ENCODE data around the gene TTC34.

The TTC34 gene

GRCh38 chr1:2629627-2630497 lies 171.6 kb downstream of the TTC34 start:
- H3K4ac ChIP-seq (ENCODE audit: low read depth in 1 of 2, low read length in 2 of 2), result no peak overlapping the region
- no peak overlapping the region for H3K4me2 ChIP-seq (ENCODE audit: low read length, poor library complexity, severe bottlenecking)
- no peak overlapping the region for H2AFZ ChIP-seq (ENCODE audit: low read depth, low read length)
- H3K18ac ChIP-seq (ENCODE audit: low read depth in 1 of 2, low read length in 2 of 2), result no peak overlapping the region
- no peaks in the 10 kb centered on the region for H3K79me1 ChIP-seq (replicated peaks; ENCODE audit: low read length, poor library complexity, severe bottlenecking)
- H3K4me3 ChIP-seq (ENCODE audit: insufficient read depth in 1 of 2, low read depth in 1 of 2, low read length in 2 of 2), result no peak overlapping the region
- peak overlapping the region; percentile 18 for H4K91ac ChIP-seq (ENCODE audit: low read length)
- WGBS, result 88% methylated on average over 23 of the region's 23 CpGs
- H4K8ac ChIP-seq (ENCODE audit: low read length), result no peak overlapping the region
- no peaks in the 10 kb centered on the region for H3K36me3 ChIP-seq (ENCODE audit: control insufficient read depth in 1 of 2, insufficient read depth in 2 of 2, low read depth in 1 of 2, low read length in 2 of 2)
- no peak overlapping the region for H2BK120ac ChIP-seq (ENCODE audit: low read depth, low read length)
- no peak overlapping the region for H2BK12ac ChIP-seq (ENCODE audit: low read length in 2 of 2)
- no peak overlapping the region for H3K14ac ChIP-seq (ENCODE audit: low read length in 2 of 2)
- no peak overlapping the region for H2BK5ac ChIP-seq (ENCODE audit: low read depth, low read length, poor library complexity, severe bottlenecking)
- no peak overlapping the region for H3K23ac ChIP-seq (ENCODE audit: low read length in 2 of 2)
- peaks cover 43 to 59% of the 10 kb centered on the region in 2 experiments for H3K27me3 ChIP-seq (ENCODE audit: control insufficient read depth in 1 of 2, insufficient read depth in 1 of 2, low read length in 2 of 2)
- H3K4me1 ChIP-seq (ENCODE audit: control insufficient read depth, insufficient read depth, low read depth, low read length), result no peaks in the 10 kb centered on the region
- H2AK5ac ChIP-seq (ENCODE audit: low read length, severe bottlenecking), result no peak overlapping the region
- no peak overlapping the region for H3K9ac ChIP-seq (ENCODE audit: low read length)
- H2BK15ac ChIP-seq (ENCODE audit: low read depth, poor library complexity, severe bottlenecking), result no peak overlapping the region
- no peak for DNase-seq
- no peaks in the 10 kb centered on the region for H3K9me3 ChIP-seq (ENCODE audit: control insufficient read depth, low read length)
- no peak overlapping the region for H3K27ac ChIP-seq (ENCODE audit: low read length, poor library complexity, severe bottlenecking)

GRCh38 chr1:2628933-2629626 lies 172.4 kb downstream of the TTC34 start:
- no peaks in the 10 kb centered on the region for H3K4me1 ChIP-seq (ENCODE audit: control insufficient read depth, insufficient read depth, low read depth, low read length)
- H3K9me3 ChIP-seq (ENCODE audit: control insufficient read depth, low read length), result no peaks in the 10 kb centered on the region
- H3K79me1 ChIP-seq (replicated peaks; ENCODE audit: low read length, poor library complexity, severe bottlenecking), result no peaks in the 10 kb centered on the region
- H3K14ac ChIP-seq (ENCODE audit: low read length in 2 of 2), result no peak overlapping the region
- H2BK120ac ChIP-seq (ENCODE audit: low read depth, low read length), result no peak overlapping the region
- H2AK5ac ChIP-seq (ENCODE audit: low read length, severe bottlenecking), result no peak overlapping the region
- WGBS, result 23% methylated on average over 26 of the region's 64 CpGs
- peaks cover 42 to 58% of the 10 kb centered on the region in 2 experiments for H3K27me3 ChIP-seq (ENCODE audit: control insufficient read depth in 1 of 2, insufficient read depth in 1 of 2, low read length in 2 of 2)
- no peak overlapping the region for H3K4me2 ChIP-seq (ENCODE audit: low read length, poor library complexity, severe bottlenecking)
- H4K91ac ChIP-seq (ENCODE audit: low read length), result no peak overlapping the region
- no peak for DNase-seq
- H3K4me3 ChIP-seq (ENCODE audit: insufficient read depth in 1 of 2, low read depth in 1 of 2, low read length in 2 of 2), result no peak overlapping the region
- no peak overlapping the region for H3K18ac ChIP-seq (ENCODE audit: low read depth in 1 of 2, low read length in 2 of 2)
- no peak overlapping the region for H3K23ac ChIP-seq (ENCODE audit: low read length in 2 of 2)
- no peak overlapping the region for H3K27ac ChIP-seq (ENCODE audit: low read length, poor library complexity, severe bottlenecking)
- H2BK15ac ChIP-seq (ENCODE audit: low read depth, poor library complexity, severe bottlenecking), result no peak overlapping the region
- H3K4ac ChIP-seq (ENCODE audit: low read depth in 1 of 2, low read length in 2 of 2), result no peak overlapping the region
- H3K36me3 ChIP-seq (ENCODE audit: control insufficient read depth in 1 of 2, insufficient read depth in 2 of 2, low read depth in 1 of 2, low read length in 2 of 2), result no peaks in the 10 kb centered on the region
- H3K9ac ChIP-seq (ENCODE audit: low read length), result no peak overlapping the region
- no peak overlapping the region for H2BK12ac ChIP-seq (ENCODE audit: low read length in 2 of 2)
- no peak overlapping the region for H2AFZ ChIP-seq (ENCODE audit: low read depth, low read length)
- H4K8ac ChIP-seq (ENCODE audit: low read length), result no peak overlapping the region
- H2BK5ac ChIP-seq (ENCODE audit: low read depth, low read length, poor library complexity, severe bottlenecking), result no peak overlapping the region

- 25% methylated on average over 23 of the region's 46 CpGs for WGBS
- Histone ChIP-seq H3K23ac (ENCODE audit: low read length in 2 of 2) (no peak overlapping the region), H3K79me1 (replicated peaks; ENCODE audit: low read length, poor library complexity, severe bottlenecking) (no peaks in the 10 kb centered on the region), H3K27me3 (ENCODE audit: control insufficient read depth in 1 of 2, insufficient read depth in 1 of 2, low read length in 2 of 2) (peaks cover 35 to 50% of the 10 kb centered on the region in 2 experiments), H3K4me2 (ENCODE audit: low read length, poor library complexity, severe bottlenecking) (no peak overlapping the region), H3K14ac (ENCODE audit: low read length in 2 of 2) (no peak overlapping the region), H3K9me3 (ENCODE audit: control insufficient read depth, low read length) (no peaks in the 10 kb centered on the region), H2AK5ac (ENCODE audit: low read length, severe bottlenecking) (no peak overlapping the region), H3K36me3 (ENCODE audit: control insufficient read depth in 1 of 2, insufficient read depth in 2 of 2, low read depth in 1 of 2, low read length in 2 of 2) (no peaks in the 10 kb centered on the region), H2BK15ac (ENCODE audit: low read depth, poor library complexity, severe bottlenecking) (no peak overlapping the region), H2BK12ac (ENCODE audit: low read length in 2 of 2) (no peak overlapping the region), H4K91ac (ENCODE audit: low read length) (no peak overlapping the region), H3K4me1 (ENCODE audit: control insufficient read depth, insufficient read depth, low read depth, low read length) (no peaks in the 10 kb centered on the region), H3K4me3 (ENCODE audit: insufficient read depth in 1 of 2, low read depth in 1 of 2, low read length in 2 of 2) (no peak overlapping the region), H3K4ac (ENCODE audit: low read depth in 1 of 2, low read length in 2 of 2) (no peak overlapping the region), H3K18ac (ENCODE audit: low read depth in 1 of 2, low read length in 2 of 2) (no peak overlapping the region), H2AFZ (ENCODE audit: low read depth, low read length) (no peak overlapping the region), H2BK120ac (ENCODE audit: low read depth, low read length) (no peak overlapping the region), H4K8ac (ENCODE audit: low read length) (no peak overlapping the region), H2BK5ac (ENCODE audit: low read depth, low read length, poor library complexity, severe bottlenecking) (no peak overlapping the region), H3K9ac (ENCODE audit: low read length) (no peak overlapping the region), H3K27ac (ENCODE audit: low read length, poor library complexity, severe bottlenecking) (no peak overlapping the region)
- DNase-seq, result no peak
Observed at GRCh38 chr1:2628191-2628932, 173.1 kb downstream of the TTC34 start.

GRCh38 chr1:2627746-2628145 lies 173.7 kb downstream of the TTC34 start:
- Histone ChIP-seq H2BK5ac (ENCODE audit: low read depth, low read length, poor library complexity, severe bottlenecking) (no peak overlapping the region), H2AK5ac (ENCODE audit: low read length, severe bottlenecking) (no peak overlapping the region), H3K4me1 (ENCODE audit: control insufficient read depth, insufficient read depth, low read depth, low read length) (no peaks in the 10 kb centered on the region), H3K18ac (ENCODE audit: low read depth in 1 of 2, low read length in 2 of 2) (no peak overlapping the region), H2BK15ac (ENCODE audit: low read depth, poor library complexity, severe bottlenecking) (no peak overlapping the region), H3K4me2 (ENCODE audit: low read length, poor library complexity, severe bottlenecking) (no peak overlapping the region), H3K79me1 (replicated peaks; ENCODE audit: low read length, poor library complexity, severe bottlenecking) (no peaks in the 10 kb centered on the region), H3K4me3 (ENCODE audit: insufficient read depth in 1 of 2, low read depth in 1 of 2, low read length in 2 of 2) (no peak overlapping the region), H3K9ac (ENCODE audit: low read length) (no peak overlapping the region), H3K4ac (ENCODE audit: low read depth in 1 of 2, low read length in 2 of 2) (no peak overlapping the region), H3K36me3 (ENCODE audit: control insufficient read depth in 1 of 2, insufficient read depth in 2 of 2, low read depth in 1 of 2, low read length in 2 of 2) (no peaks in the 10 kb centered on the region), H3K14ac (ENCODE audit: low read length in 2 of 2) (no peak overlapping the region), H3K27me3 (ENCODE audit: control insufficient read depth in 1 of 2, insufficient read depth in 1 of 2, low read length in 2 of 2) (peaks cover 28 to 44% of the 10 kb centered on the region in 2 experiments), H2BK12ac (ENCODE audit: low read length in 2 of 2) (no peak overlapping the region), H2AFZ (ENCODE audit: low read depth, low read length) (no peak overlapping the region), H4K8ac (ENCODE audit: low read length) (no peak overlapping the region), H3K23ac (ENCODE audit: low read length in 2 of 2) (no peak overlapping the region), H4K91ac (ENCODE audit: low read length) (no peak overlapping the region), H3K9me3 (ENCODE audit: control insufficient read depth, low read length) (no peaks in the 10 kb centered on the region), H2BK120ac (ENCODE audit: low read depth, low read length) (no peak overlapping the region), H3K27ac (ENCODE audit: low read length, poor library complexity, severe bottlenecking) (no peak overlapping the region)
- WGBS, result 48% methylated on average over 3 of the region's 6 CpGs
- DNase-seq, result no peak

Data from mesenchymal stem cell (in vitro differentiated cells and primary cell).